GM19035 (cell line): ENCODE data around the gene TMEM87B.

Experiments used
- ATAC-seq: cut with Tn5 transposase; IDR thresholded peaks from one replicate; pipeline ENCODE4 v1.9.1; 2021; ENCODE audit not compliant: unreplicated experiment

TMEM87B gene

DNA sequence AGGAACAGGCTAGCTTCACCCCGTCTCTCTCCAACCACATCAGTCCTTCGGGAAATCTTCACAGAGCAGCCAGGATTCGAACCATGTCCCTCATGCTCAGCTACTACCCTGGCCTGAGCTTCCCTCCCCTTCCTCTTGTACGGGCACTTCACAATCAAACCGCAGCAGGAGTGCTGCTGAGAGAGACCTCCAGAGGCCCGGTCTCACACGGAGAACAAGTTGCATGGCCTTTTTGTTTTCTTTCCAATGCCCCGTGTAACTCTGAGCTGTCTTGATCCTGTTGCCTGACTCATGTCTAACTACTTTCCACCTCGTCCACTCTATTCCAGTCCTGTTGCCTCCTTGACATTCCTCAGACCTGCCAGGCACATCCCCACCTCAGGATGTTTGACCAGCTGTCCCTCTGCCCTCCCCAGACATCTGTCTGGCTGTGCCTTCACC lies 108.5 kb downstream of the TMEM87B start:
- no peak for ATAC-seq

- ATAC-seq, result no peak
Measured at GRCh38 chr2:112164876-112165275, 109.8 kb downstream of the TMEM87B start.

DNA sequence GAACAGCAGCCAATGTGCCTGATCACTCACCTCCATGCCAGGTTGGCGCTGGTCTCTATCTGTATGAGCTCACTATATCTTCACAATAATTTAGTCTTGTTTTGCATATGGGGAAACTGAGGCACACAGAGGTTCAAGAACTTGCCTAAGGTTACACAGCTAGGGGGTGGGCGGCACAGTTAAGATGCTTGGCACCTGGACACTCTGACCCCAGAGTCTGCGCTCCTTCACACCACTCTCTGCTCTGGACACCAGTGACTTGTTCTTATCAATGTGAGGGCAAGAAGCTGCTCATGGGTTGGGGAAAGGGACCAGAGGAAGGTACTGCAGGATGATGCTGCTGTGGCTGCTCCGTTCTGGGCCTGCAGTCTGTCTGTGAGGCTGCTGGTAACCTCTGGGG lies 110.2 kb downstream of the TMEM87B start:
- no peak for ATAC-seq

DNA sequence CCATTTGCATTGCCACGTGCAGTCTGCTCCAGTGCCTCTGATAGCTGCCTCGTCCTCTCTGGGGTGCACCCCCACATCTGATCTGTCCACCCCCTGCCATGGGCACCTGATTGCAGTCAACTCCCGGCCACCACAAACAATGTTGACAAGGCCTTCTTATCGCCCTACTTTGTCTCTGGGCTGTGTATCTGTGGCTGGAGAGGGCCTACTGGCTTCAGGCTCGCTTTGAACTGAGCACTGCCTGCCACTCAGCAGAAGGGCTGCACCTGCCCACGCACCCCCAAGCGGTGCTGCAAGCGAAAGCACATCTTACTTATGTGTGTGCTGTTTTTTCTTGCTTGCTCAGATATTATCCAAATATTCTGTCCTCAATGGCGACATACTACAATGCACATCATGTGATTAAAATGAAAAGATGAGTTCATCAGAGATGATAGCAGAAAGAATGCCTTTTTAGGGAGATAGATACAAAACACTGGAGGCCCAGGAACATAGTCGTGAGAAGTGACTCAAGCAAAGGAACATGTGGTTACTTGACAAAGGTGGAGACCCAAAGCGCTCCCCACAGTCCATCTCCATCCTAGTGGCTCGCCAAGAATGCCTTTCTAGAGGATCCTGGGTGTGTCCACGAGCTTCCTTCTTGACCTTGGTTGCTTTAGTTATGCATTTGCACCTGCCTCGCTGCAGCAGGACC lies 111.9 kb downstream of the TMEM87B start:
- ATAC-seq, result no peak

- ATAC-seq, result no peak
Measured at GRCh38 chr2:112168422-112169124, 113.5 kb downstream of the TMEM87B start.
